Measurements from ENCODE around the gene ZNF121.

Gene ZNF121

GRCh38 chr19:9538183-9539058 is 45.9 kb downstream of the ZNF121 start, which contains the start of gene ZNF426:
Gene ZNF426 (minus strand): TSS chr19:9538645. CDS start chr19:9536232, 2,413 bp downstream.
- DNase-seq: peak; percentile 77

- no peak for DNase-seq
These were observed 48.4 kb downstream of the ZNF121 start for GRCh38 chr19:9535934-9536333.

- no peak for DNase-seq
These were observed 52.4 kb downstream of the ZNF121 start for GRCh38 chr19:9531933-9532332.

- no peak for DNase-seq
These were observed 55.5 kb downstream of the ZNF121 start for GRCh38 chr19:9528757-9529336.

- DNase-seq: no peak
These were observed 60.3 kb downstream of the ZNF121 start for GRCh38 chr19:9523885-9524474.

Data from activated gamma-delta T cell treated with Interleukin-2 at 50 U/mL for 16 hours (primary cell).